ENCODE results near the gene ISOC1.

Gene ISOC1

DNA sequence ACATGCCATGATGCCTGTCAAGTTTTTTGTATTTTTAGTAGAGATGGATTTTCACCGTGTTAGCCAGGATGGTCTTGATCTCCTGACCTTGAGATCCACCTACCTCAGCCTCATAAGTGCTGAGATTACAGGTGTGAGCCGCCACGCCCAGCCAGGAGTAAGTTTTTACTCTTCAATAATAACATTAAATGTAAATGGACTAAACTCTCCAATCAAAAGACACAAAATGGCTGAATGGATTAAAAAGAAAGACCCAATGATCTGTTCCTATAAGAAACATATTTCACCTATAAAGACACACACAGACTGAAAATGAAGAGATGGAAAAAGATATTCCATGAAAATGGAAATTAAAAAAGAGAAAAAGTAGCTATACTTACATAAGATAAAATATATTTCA, 37.2 kb upstream of the ISOC1 start:
- no peak overlapping the region for H3K4me3 ChIP-seq (ENCODE audit: low read length)
- TF ChIP-seq, protein P1, sequence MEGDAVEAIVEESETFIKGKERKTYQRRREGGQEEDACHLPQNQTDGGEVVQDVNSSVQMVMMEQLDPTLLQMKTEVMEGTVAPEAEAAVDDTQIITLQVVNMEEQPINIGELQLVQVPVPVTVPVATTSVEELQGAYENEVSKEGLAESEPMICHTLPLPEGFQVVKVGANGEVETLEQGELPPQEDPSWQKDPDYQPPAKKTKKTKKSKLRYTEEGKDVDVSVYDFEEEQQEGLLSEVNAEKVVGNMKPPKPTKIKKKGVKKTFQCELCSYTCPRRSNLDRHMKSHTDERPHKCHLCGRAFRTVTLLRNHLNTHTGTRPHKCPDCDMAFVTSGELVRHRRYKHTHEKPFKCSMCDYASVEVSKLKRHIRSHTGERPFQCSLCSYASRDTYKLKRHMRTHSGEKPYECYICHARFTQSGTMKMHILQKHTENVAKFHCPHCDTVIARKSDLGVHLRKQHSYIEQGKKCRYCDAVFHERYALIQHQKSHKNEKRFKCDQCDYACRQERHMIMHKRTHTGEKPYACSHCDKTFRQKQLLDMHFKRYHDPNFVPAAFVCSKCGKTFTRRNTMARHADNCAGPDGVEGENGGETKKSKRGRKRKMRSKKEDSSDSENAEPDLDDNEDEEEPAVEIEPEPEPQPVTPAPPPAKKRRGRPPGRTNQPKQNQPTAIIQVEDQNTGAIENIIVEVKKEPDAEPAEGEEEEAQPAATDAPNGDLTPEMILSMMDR (conservative IDR thresholded peaks at IDR 0.05; ENCODE audit: low read length) = no peak
- DNase-seq (ENCODE audit: low read depth) = no peak

DNA sequence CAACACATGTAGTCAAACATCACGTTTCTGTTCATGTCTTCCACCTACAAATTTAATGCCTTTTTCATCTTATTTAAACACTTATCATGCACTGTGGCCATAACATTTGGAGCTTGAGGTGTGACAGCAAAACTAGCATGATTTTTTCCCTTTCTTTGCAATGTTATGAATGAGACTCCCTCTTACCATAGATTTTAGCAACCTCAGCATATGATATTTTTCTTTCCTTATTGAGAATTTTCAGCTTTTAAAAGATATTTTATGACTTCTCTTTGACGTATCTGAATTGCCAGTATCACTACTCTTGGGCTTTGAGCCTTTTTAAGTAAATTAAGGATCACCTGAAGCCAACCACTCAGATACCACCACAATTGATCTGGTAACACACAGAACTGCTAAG, 32.7 kb upstream of the ISOC1 start:
- TF ChIP-seq, protein P1 (conservative IDR thresholded peaks at IDR 0.05; ENCODE audit: low read length) = no peak
- DNase-seq (ENCODE audit: low read depth) = no peak

DNA sequence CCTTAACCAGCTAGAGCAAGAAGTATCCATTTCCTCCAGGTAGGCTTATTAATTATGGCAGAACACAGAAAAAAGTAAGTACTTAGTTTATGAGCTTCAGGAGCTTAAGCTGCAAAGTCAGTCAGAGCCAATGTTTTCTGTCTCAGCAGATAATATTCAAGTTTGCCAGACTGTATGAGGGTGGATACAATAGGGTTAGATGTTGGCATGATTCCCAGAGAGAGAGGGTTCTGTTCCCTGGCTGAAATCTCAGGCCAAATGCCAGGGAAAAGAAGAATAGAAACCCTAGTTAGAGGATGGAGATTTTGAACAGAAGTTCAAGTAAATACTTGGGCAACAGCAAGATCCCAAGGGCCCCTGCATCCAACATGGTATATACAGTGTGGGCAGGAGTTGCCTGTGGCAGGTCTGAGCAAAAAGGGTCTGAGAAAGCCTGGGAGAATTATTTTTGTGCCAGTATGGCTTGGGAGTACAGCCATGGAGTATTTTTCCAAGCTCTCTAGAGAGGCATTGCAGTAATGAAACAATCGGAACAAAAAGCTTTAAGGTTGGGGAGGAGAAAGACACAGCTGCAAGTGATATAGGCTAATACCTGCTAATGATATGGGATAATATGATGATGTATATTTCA, 31.0 kb upstream of the ISOC1 start:
- H3K4me3 ChIP-seq (ENCODE audit: low read length) = no peak overlapping the region
- TF ChIP-seq, protein P1 (conservative IDR thresholded peaks at IDR 0.05; ENCODE audit: low read length) = no peak
- no peak for DNase-seq (ENCODE audit: low read depth)

More for the DNA sequence above, 32.7 kb upstream of the ISOC1 start:
- H3K4me3 ChIP-seq (ENCODE audit: low read length) = no peak overlapping the region

DNA sequence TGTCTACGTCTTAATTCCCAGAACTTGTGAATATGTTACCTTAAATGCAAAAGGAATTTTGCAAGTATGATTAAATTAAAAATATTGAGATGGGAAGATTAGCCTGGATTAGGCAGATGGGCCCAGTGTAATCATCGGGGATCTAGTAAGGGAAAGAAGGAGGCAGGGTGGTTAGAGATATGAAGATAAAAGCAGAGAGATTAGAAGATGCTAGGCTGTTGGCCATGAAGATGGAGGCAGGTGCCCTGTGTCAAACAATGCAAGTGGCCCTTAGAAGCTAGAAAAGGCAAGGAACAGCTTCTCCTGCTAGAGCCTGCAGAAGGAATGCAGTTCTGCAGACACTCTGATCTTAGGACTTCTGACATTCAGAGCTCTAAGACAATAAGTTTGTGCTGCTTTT, 28.8 kb upstream of the ISOC1 start:
- TF ChIP-seq, protein P1 (conservative IDR thresholded peaks at IDR 0.05; ENCODE audit: low read length) = no peak
- no peak for DNase-seq (ENCODE audit: low read depth)
- no peak overlapping the region for H3K4me3 ChIP-seq (ENCODE audit: low read length)

DNA sequence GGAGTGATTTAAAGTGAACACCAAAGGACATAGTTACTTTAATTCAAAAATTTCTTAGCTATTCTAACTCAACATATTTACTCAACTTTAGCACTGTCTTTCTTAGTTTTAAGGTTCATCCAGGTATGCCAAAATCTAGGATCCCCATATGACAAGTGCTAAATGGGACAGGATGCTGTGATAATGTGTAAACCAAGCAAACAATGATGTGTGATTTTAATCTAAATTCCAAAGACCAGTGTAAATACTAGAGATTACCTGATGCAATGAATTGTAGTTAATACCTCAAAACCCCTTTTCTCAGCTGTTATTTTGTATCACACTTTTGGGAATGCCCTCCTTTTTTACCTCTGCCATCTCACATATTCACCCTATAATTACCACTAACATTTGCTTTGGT, 26.8 kb upstream of the ISOC1 start:
- no peak for DNase-seq (ENCODE audit: low read depth)
- TF ChIP-seq, protein P1 (conservative IDR thresholded peaks at IDR 0.05; ENCODE audit: low read length) = no peak

DNA sequence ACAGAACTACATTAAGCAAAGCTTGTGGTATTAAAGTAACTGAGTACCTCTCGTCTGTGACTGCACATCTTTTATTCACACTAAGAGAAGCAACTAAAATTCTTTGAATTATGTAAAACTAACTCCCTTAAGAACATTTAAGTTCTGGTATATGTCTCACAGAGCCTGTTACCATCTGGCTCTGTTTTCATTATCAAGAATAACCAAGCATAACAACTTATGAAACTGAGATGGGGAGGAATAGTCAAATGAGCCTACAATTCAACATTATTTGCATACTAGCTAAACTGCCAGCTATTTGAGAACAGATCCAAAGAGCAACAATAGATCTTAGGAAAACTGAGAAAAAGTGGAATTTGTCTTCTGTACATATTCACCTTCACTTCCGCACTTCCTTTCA, 25.3 kb upstream of the ISOC1 start:
- DNase-seq (ENCODE audit: low read depth) = no peak
- TF ChIP-seq, protein P1 (conservative IDR thresholded peaks at IDR 0.05; ENCODE audit: low read length) = no peak

More for the DNA sequence above, 26.8 kb upstream of the ISOC1 start:
- no peak overlapping the region for H3K4me3 ChIP-seq (ENCODE audit: low read length)

DNA sequence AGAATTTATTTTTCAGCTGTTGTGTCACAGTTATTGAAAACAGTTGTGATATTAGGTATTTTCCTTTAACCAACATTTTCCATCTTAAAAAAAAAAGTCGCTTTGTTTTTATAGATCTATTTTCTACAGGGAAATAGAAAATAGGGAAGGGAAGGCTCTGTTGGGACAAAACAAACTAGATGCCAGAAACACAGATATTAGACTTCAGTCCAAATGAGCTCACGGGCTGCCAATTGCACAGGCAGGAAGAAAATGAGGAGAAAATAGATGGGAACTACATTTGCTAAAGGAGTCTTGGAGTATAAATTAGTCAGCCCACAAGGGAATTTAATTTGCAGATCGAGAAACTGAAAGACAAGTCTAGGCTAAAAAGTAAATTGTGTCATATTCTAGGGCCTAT, 21.4 kb upstream of the ISOC1 start:
- TF ChIP-seq, protein P1 (conservative IDR thresholded peaks at IDR 0.05; ENCODE audit: low read length) = no peak
- no peak for DNase-seq (ENCODE audit: low read depth)
- H3K4me3 ChIP-seq (ENCODE audit: low read length) = no peak overlapping the region

More for the DNA sequence above, 25.3 kb upstream of the ISOC1 start:
- H3K4me3 ChIP-seq (ENCODE audit: low read length) = no peak overlapping the region
